D341Med (cell line): Measurements from ENCODE around the gene CCDC134.

Source experiments
- DNase-seq: peaks from one replicate; pipeline ENCODE4 v3.0.0; 2012; ENCODE audit warnings: low spot score

CCDC134 gene

DNA sequence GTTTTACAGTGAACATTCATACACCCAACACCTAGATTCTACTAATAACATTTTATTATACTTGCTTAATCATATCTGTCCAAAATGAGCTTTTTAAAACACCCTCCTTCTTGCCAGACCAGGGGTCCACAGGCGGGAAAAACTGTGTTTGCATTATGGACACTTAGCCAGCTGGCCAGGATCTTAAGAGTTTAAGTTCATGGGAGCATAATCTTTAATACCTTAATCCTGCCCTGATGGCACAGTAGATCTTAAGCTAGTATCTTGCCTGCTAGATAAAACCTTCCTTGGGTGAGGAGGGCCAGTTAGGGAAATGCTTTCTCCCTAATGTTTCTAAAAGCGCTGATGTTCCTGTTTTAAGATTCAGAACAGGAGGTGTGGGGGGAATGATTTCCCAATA is 13.1 kb upstream of the CCDC134 start:
- peak; percentile 72 for DNase-seq

DNA sequence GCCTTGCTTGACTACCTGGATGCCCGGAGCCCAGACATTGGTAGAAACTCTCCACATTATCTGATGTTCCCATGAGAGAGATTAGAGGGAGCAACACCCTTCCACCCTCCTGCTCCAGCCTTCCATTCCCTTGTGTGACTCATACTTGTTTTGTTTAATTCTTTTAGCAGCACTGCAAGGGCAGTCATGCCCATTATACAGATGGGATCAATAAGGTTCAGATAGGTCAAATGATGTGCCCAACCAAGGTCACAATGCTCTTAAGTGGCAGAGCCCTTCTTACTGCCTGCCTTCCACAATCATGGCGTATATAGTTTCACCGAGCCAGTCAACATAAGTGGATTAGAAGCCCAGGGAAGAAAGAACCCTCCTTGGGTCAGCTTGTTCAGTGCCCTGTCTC is 6.6 kb upstream of the CCDC134 start:
- DNase-seq, result no peak

GRCh38 chr22:41798736-41799135 is 1.7 kb upstream of the CCDC134 start:
- no peak for DNase-seq

- DNase-seq, result peak; percentile 58
Measured at GRCh38 chr22:41799486-41800347, 762 bp upstream of the CCDC134 start.

- DNase-seq, result no peak
Measured at GRCh38 chr22:41801147-41801819, 804 bp downstream of the CCDC134 start.

- DNase-seq, result no peak
Measured at GRCh38 chr22:41801886-41802285, 1.4 kb downstream of the CCDC134 start.

DNA sequence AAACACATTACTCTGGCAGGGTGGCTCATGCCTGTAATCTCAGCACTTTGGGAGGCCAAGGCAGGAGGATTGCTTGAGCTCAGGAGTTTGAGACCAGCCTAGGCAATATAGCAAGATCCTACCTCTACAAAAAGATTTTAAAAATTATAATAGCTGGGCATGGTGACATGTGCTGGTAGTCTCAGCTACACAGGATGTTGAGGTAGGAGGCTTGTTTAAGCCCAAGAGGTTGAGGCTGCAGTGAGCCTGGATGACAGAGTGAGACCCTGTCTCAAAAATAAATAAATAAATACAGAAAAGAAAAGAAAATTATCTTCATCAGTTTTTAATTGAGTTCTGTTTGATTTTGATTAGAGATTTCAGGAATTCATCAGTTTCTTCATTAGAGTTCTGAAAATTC is 5.2 kb downstream of the CCDC134 start:
- no peak for DNase-seq

DNA sequence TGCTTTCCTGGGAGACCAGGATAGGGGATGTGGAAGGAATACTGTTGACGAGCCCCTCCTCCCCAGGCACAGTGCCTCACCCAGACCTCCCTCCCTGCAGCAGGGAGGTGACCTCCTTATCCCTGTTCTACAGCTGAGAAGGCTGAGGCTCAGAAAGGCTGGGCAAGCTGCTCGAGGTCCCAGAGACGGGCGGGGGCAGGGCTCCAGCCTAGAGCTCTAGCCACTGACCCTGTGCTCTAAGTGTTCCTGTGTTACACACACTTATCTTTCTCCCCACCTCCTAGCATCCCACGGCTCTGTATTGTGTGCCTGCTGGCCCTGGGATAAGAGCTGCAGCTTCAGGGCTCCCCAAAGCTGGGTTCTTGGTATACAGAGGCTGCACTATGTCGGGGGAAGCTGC is 7.9 kb downstream of the CCDC134 start:
- DNase-seq, result no peak

DNA sequence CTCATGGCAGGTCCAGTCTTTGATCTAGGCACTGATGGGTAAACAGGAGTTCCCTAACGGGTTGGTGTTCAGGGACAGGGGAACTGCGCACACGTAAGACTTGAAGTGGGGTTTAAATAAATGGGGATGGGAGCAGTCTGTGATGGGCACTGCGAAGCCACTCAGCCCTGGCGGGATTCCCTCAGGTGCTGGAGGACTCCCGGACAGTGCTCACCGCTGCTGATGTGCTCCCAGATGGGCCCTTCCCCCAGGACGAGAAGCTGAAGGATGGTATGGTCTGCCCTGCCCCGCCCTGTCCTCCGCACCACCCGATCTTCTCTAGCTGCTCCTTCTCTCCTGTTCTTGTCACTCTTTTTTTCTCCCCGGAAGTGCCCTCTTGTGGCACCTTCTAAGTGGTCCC is 9.5 kb downstream of the CCDC134 start:
- peak; percentile 29 for DNase-seq

- peak; percentile 13 for DNase-seq
Measured at GRCh38 chr22:41812805-41813545, 12.5 kb downstream of the CCDC134 start.

- DNase-seq, result peak; percentile 14
Measured at GRCh38 chr22:41813726-41814410, 13.4 kb downstream of the CCDC134 start.

GRCh38 chr22:41815716-41816115 is 15.2 kb downstream of the CCDC134 start:
- DNase-seq, result no peak

DNA sequence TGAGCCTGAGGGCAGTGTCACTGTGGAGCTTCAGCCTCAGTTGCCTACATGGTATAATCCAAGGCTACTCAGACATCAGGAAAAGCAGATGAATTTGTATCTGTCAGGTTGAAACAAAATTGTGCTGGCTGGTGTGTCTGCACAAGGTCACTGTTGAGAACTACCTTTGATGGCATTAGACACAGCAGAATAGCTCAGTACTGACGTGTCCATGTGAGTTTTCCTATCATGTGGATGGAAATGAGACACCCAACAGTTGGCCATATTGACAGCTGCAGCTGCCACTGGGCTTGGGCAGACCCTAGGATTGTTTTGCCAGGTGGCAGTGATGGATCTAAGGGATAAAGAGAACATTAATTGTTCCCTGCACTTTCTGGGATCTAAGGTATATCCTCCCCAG is 15.8 kb downstream of the CCDC134 start:
- DNase-seq, result peak; percentile 21

DNA sequence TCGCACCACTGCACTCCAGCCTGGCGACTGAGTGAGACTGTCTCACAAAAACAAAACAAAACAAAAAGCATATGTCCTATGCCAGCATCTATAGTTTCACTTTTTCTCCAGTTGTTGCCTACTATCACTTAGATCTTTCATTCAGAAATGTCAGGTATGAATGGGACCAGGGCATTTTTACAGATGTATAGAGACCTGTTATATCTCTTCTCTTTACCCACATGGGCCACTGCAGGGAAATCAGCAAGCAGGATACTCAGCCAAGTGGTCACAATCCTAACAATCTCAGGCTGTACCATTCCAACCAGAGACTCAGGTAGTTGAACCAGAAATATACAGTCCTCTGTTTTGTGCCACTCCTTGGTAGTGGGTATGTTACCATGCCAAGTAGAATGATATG is 16.4 kb downstream of the CCDC134 start:
- no peak for DNase-seq

GRCh38 chr22:41818011-41818410 is 17.5 kb downstream of the CCDC134 start:
- DNase-seq, result no peak

- no peak for DNase-seq
Measured at GRCh38 chr22:41818596-41818995, 18.1 kb downstream of the CCDC134 start.

DNA sequence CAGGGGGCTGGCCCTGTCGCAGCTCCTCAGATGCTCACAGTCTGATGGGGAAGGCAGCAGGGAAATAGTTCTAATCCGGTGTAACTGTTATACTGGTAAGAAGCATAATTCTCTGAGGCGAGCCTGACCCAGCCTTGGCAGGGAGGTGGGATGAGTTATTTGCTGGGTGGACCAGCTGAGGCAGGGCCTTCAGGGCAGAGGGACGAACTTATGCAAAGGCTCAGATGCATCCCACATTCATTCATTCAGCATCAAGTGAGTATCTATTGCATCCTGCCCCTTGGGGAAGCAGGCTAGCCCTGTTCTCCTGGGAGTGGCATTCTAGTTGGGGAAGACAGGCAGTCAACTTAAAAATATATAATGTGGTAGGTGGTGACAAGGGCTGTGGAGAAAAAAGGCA is 18.8 kb downstream of the CCDC134 start:
- DNase-seq, result no peak

- DNase-seq, result no peak
Measured at GRCh38 chr22:41820447-41820846, 20.0 kb downstream of the CCDC134 start.

- DNase-seq, result no peak
Measured at GRCh38 chr22:41821471-41822316, 21.2 kb downstream of the CCDC134 start.

DNA sequence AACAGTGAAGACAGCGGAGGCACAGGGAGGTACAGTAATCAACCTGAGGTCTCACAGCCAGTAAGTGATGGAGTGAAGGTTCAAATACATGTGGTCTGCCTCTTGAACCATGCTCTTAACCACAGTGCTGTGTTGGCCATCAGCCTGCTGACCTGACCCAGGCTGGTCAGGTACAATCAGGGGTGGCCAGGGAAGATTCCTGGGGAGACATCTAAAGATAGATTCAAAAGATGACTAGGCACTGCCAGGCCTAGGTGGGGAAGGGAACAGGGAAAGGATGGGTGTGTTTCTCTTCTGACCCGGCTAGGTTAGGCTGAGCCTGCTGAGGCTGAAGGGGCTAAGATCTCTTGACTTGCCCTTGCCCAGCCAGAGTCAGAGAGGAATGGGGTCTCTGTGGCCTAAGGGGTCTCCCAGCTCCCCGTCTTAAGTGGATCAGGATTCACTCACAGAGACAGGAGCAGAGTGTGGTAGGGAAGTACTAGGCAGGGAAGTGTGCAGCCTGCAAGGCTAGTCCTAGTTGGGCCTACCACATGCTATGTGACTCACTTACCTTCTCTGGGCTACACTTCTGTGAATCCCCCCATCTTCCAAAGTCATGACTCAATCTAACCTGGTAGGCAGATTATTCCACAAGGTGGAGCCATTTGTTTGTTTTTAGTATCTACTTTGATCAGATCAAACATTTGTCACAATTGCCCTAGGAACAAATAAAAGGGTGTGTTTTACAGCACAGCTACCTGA is 22.0 kb downstream of the CCDC134 start:
- DNase-seq, result peak; percentile 58

- DNase-seq, result no peak
Measured at GRCh38 chr22:41823797-41824196, 23.3 kb downstream of the CCDC134 start.
